ENCODE measurements around the gene CTRL.

The CTRL gene

DNA sequence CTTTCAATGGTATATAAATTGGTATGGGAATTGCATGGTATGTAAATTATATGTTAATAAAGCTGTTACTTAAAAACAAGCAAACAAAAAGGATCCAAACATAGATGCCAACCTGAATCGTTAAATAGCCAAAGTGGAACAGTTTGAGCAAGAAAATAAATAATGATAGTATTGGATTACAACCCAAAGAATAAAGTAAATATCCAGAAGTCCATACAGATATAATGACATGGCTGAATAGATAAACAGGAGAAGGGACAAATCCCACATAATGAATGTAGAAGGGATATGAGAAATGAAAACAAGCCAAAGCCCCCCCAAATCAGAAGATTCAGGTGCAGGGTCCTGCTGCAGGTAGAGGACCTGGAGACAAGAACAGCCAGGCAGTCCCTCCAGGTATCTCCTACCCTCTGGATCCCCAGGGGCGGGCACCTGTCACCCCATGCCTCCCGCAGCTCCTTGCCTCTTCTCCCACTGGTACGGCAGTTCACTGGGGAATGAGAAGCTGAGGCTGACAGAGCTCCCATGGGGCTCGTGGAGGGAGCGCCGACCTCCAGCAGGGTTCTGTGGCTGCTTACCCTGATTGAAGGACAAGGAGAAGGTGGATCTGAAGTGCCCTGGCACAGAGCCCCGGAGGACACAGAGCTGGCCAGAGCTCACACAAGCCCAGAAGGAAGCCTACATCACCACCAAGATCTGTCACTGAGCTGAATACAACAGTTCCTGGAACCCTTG, 22.1 kb upstream of the CTRL start:
- Mint-ChIP-seq H3K36me3 (ENCODE audit: insufficient read depth) (peaks cover 14% of the 10 kb centered on the region), H3K27ac (peak overlapping the region in 1 of 2 donors; percentile 41), H3K4me3 (no peak overlapping the region), H3K4me1 (ENCODE audit: low read depth in 2 of 2) (peaks cover 0 to 2% of the 10 kb centered on the region in 2 donors), H3K9me3 (no peaks in the 10 kb centered on the region), H3K27me3 (no peaks in the 10 kb centered on the region)
- no peak for ATAC-seq (replicated peaks)
- DNase-seq = no peak

DNA sequence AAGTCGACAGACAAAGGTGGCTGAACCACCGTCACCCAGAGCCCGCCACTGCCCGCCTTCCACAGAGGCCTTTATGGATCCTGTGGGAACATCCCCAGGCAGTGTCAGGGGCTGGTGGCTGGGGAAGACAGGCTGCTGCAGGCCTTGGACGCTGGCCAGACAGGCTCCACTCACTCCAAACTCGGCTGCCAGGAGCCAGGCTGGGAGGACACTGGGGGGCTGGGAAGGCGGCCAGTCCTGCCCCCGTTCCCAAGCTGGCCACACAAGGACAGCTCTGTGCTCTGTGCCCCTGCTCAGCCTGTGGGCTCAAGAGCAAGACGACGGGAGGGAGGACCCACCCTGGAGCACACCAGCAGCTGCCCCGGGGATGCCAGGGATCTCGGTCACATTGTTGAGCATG, 19.8 kb upstream of the CTRL start:
- ATAC-seq (replicated peaks) (no peak), DNase-seq (no peak)
- Mint-ChIP-seq H3K27me3 (no peaks in the 10 kb centered on the region), H3K4me1 (ENCODE audit: low read depth in 2 of 2) (peaks cover 0 to 4% of the 10 kb centered on the region in 2 donors), H3K4me3 (no peak overlapping the region), H3K9me3 (no peaks in the 10 kb centered on the region), H3K36me3 (ENCODE audit: insufficient read depth) (peaks cover 16% of the 10 kb centered on the region), H3K27ac (no peak overlapping the region)

DNA sequence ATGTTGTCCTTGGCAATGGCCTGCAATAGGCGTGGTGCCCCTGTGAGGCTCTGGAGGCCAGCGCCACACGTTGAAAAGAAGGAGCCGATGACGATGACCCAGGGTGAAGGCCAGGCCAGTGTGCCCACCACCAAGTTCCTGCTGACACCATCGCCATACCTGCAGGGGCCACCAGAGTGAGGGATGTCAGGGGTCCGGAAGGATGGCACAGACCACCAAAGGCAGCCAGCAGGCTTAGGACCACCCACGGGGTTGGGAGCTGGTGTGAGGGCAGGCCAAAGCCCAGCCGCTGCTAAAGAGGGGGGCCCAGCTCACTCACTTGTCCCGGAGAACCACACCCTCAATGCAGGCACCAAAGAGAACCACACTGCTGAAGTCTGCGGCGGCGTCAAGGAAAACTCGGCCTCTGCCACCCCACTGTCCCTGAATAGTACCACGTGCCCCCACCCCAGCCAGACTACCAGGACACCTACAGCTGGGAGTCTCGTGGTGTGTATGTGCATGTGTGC, 18.7 kb upstream of the CTRL start:
- Mint-ChIP-seq H3K27ac (no peak overlapping the region), H3K9me3 (no peaks in the 10 kb centered on the region), H3K4me1 (ENCODE audit: low read depth in 2 of 2) (peaks cover 0 to 5% of the 10 kb centered on the region in 2 donors), H3K27me3 (no peaks in the 10 kb centered on the region), H3K36me3 (ENCODE audit: insufficient read depth) (peaks cover 16% of the 10 kb centered on the region), H3K4me3 (no peak overlapping the region)
- DNase-seq (no peak), ATAC-seq (replicated peaks) (no peak)

DNA sequence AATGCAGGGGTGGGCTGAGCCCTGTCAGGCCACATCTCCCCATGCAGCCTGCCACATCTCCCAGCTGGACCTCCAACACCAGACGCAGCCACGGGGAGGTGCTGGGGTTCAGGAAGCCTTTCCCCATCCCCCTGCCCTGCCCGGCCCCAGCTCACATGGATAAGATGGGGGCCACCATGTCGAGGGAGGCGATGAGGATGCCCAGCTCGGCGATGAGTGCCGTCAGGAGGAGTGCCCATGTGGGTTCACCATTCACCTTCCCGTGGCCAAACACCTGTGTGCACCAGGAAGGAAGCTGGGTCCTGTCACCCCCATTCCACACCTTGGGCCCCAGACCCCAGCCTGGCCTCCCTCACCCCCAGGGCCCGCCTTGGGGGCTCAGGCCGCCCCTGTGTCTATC, 18.0 kb upstream of the CTRL start:
- DNase-seq (no peak), ATAC-seq (replicated peaks) (no peak)
- Mint-ChIP-seq H3K36me3 (ENCODE audit: insufficient read depth) (peaks cover 16% of the 10 kb centered on the region), H3K27ac (no peak overlapping the region), H3K4me1 (ENCODE audit: low read depth in 2 of 2) (peaks cover 0 to 5% of the 10 kb centered on the region in 2 donors), H3K27me3 (no peaks in the 10 kb centered on the region), H3K9me3 (no peaks in the 10 kb centered on the region), H3K4me3 (no peak overlapping the region)

DNA sequence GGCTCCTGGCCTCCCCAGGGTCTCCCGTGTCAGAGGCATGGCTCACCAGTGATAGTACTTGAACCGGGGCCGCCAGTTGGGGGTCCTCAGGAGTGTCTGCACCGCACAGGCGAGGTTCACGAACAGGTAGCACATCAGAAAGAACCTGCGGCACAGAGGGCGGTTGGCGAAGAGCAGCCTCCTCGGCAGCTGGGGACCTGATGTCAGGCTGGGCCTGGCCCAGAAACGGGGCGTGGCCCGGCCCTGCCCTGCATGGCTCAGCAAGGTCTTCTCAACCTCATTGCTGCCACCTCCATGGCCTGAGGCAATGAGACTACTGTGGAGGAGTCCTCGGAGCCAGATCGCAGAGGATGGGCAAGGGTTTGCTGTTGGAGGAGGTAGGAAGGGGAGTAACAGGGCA, 16.4 kb upstream of the CTRL start:
- ATAC-seq (replicated peaks) = no peak
- DNase-seq = no peak
- no peaks in the 10 kb centered on the region for H3K27me3 Mint-ChIP-seq
- no peak overlapping the region for H3K4me3 Mint-ChIP-seq
- peak overlapping the region; percentile 31 to 90 for H3K27ac Mint-ChIP-seq
- H3K36me3 Mint-ChIP-seq (ENCODE audit: insufficient read depth) = peaks cover 16% of the 10 kb centered on the region
- no peaks in the 10 kb centered on the region for H3K9me3 Mint-ChIP-seq
- peaks cover 0 to 5% of the 10 kb centered on the region in 2 donors for H3K4me1 Mint-ChIP-seq (ENCODE audit: low read depth in 2 of 2)

DNA sequence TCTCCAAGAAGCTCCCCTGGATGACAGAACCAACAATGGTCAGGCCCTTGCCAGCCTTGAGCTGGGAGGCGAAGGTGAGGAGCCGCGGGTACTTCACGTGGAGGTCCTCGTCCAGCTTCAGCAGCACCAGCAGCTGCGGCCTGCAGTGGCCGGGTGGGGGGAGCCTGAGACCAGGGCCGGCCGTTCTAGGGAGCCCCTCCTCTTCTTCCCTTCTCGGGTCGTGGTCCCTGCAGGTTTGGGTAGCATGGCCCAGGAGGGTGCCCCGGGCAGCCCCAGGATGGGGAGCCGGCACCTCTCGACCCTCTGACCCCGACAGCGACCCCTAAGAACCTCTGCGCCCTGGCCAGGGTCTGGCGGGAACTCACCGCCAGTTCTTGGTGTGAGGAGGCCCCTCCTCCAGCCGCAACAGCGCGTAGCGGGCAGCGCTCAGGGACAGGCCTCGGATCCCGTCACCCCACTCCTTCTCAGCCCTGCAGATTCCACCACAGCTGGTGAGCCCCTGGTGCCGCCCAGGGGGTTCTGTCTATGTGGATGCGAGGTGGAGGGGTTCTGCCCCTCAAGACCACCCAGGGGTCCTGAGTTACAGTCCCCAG, 15.4 kb upstream of the CTRL start:
- no peaks in the 10 kb centered on the region for H3K9me3 Mint-ChIP-seq
- no peaks in the 10 kb centered on the region for H3K27me3 Mint-ChIP-seq
- H3K27ac Mint-ChIP-seq = peak overlapping the region in 1 of 2 donors; percentile 90
- H3K36me3 Mint-ChIP-seq (ENCODE audit: insufficient read depth) = peaks cover 16% of the 10 kb centered on the region
- peaks cover 3 to 7% of the 10 kb centered on the region in 2 donors for H3K4me1 Mint-ChIP-seq (ENCODE audit: low read depth in 2 of 2)
- ATAC-seq (replicated peaks) = no peak
- no peak for DNase-seq
- no peak overlapping the region for H3K4me3 Mint-ChIP-seq

DNA sequence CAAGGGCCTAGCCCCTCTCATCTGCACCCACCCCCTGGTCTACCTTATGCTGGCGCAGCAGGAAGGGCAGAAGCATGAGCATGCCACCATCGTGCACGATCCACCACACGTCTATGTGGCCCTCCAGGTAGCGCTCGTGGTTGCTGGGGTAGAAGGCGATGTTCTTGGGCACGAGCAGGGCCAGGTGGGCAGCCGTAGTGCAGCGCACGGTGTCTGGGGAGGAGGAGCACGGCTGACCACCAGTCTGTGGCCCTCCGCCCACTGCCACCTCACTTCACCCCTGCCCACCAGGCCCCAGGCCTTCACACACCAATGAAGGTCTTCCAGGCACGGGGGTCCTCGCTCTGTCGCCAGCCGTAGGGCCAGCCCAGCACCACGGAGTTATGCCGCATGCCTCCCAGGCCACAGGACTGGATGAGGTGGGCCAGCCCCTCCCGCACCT, 14.5 kb upstream of the CTRL start:
- DNase-seq (no peak), ATAC-seq (replicated peaks) (no peak)
- H3K27me3 Mint-ChIP-seq = no peaks in the 10 kb centered on the region
- no peak overlapping the region for H3K4me3 Mint-ChIP-seq
- H3K36me3 Mint-ChIP-seq (ENCODE audit: insufficient read depth) = peaks cover 12% of the 10 kb centered on the region
- no peak overlapping the region for H3K27ac Mint-ChIP-seq
- H3K9me3 Mint-ChIP-seq = no peaks in the 10 kb centered on the region
- peaks cover 10 to 12% of the 10 kb centered on the region in 2 donors for H3K4me1 Mint-ChIP-seq (ENCODE audit: low read depth in 2 of 2)

DNA sequence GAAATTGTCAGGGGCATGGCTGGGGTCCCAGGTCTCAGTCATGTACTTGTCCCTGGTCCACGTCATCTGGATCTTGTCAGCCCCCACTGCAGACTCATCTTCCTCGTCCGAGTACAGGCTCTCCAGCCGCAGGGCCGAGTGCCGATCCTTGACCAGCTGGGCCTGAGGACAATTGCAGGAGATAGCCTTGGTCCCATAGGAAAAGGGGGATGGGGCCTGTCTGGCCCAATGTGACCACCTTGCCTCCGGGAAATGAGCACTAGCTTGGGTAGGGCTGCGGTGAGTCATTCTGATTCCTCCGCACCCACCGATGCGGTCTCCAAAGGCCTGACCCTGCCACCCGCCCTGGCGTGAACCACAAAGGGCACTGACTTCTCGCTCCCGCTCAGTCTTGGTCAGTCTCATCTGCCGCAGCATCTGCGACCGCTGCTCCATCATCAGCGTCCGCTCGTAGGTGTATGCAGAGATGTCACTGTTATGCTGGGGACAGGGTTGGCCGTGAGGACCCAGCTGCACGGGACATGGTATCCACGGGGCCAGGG, 13.8 kb upstream of the CTRL start:
- Mint-ChIP-seq H3K4me3 (no peak overlapping the region), H3K4me1 (ENCODE audit: low read depth in 2 of 2) (peaks cover 10 to 12% of the 10 kb centered on the region in 2 donors), H3K27me3 (no peaks in the 10 kb centered on the region), H3K36me3 (ENCODE audit: insufficient read depth) (peaks cover 9% of the 10 kb centered on the region), H3K27ac (no peak overlapping the region), H3K9me3 (no peaks in the 10 kb centered on the region)
- ATAC-seq (replicated peaks) (no peak), DNase-seq (no peak)

DNA sequence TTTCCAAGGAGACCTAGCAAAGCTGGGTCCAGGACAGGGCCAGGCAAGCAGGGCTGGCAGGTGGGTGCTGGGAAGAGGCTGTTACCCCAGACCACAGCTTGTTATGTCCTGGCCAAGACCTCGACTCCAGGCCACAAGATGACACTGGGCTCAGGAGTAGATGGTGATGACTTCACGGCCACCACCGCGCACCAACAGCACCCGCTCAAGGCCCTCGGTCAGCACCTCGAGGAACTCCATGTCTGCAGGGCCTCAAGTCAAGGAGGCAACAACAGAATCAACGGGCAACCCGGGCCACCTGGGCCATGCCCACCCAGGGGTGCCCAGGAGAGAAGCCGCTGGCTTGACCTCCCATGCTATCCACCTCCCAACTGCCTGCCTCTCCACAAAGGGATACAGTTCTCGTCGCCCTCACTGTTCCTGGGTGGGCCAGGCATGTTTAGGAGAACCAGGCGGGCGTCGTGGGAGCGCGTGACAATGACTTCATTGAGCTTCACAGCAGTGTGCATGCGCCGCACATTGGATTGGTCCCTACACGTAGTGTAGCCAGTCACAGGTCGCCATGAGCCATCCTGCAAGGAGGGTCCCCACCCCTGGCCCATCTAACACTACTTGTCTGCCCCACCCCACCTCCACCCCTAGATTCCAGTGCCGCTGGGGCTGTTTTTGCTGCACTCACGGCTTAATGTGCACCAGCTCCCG, 13.2 kb upstream of the CTRL start:
- H3K9me3 Mint-ChIP-seq = no peaks in the 10 kb centered on the region
- ATAC-seq (replicated peaks) (no peak), DNase-seq (no peak)
- H3K4me3 Mint-ChIP-seq = no peak overlapping the region
- H3K27me3 Mint-ChIP-seq = no peaks in the 10 kb centered on the region
- H3K27ac Mint-ChIP-seq = peak overlapping the region in 1 of 2 donors; percentile 66
- peaks cover 15 to 17% of the 10 kb centered on the region in 2 donors for H3K4me1 Mint-ChIP-seq (ENCODE audit: low read depth in 2 of 2)
- H3K36me3 Mint-ChIP-seq (ENCODE audit: insufficient read depth) = peaks cover 3% of the 10 kb centered on the region

DNA sequence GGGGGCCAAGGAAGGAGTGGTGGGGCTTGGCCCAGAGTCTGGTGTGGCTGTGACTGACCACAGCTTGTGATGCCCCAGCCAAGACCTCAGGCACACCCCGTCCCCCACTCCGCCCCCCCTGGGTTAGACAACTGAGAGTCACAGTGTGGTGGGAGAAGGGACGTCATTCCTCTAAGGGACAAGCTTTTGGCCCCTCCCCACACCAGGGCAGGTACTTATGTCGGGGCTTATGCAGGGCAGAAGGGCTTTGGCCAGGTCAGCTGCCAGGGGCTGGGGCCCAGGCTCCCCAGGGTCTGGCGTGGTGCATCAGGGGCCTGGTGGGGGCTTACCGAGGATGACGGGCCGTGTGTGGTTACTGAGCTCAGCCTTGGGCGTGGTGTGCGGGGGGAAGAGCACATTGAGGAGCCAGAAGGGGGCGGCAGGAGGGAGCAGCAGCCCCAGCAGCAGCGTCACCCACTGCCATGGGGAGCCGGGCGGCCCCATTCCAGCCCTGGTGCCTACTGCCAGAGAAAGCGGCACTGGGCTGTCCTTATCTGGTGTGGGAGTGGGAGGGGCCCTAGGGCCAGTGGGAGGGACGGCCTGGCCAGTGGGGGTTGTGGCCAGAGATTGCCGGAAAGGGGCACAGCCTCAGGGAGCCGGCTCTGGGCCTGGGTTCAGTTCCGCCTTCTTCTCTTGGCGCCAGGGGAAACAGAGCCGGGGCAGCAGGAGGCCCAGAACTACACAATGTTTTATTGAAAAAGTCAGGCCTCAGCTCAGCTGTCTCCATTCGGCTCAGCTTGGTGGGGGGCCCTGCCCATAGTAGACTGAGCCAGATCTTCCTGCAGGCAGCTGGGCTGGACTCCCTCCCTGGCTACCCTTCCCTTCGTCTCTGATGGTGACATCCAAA, 12.2 kb upstream of the CTRL start, which contains the start of gene LCAT:
Gene LCAT, minus strand, starts transcription at position 502 of the 886 bp plus-strand sequence. Its CDS starts 19 bp downstream, at position 483.
- H3K9me3 Mint-ChIP-seq = no peaks in the 10 kb centered on the region
- H3K4me1 Mint-ChIP-seq (ENCODE audit: low read depth in 2 of 2) = peaks cover 19 to 21% of the 10 kb centered on the region in 2 donors
- peaks cover 2% of the 10 kb centered on the region for H3K36me3 Mint-ChIP-seq (ENCODE audit: insufficient read depth)
- H3K4me3 Mint-ChIP-seq = no peak within 1 kb of the TSS
- DNase-seq (no peak), ATAC-seq (replicated peaks) (no peak)
- peak within 1 kb of the TSS; percentile 66 to 73 for H3K27ac Mint-ChIP-seq
- no peaks in the 10 kb centered on the region for H3K27me3 Mint-ChIP-seq

DNA sequence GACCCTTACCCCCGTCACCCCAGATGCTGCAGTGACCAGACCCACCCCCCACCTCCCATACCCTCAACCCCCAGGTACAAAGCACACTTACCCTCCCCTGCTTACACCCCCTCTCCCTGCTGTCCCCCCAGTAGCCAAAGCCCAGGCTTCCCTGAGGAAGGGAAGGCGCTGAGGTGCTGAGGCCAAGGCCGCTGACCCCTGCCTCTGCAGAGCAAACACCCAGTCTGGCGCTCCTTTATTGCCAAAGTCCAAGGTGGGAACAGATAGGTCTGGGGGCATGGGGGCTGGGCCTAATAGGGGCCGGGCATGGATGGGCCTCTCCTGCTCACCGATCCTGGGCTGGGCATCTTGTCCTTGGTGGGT, 11.6 kb upstream of the CTRL start:
- no peak for DNase-seq
- Mint-ChIP-seq H3K4me1 (ENCODE audit: low read depth in 2 of 2) (peaks cover 19 to 20% of the 10 kb centered on the region in 2 donors), H3K4me3 (no peak overlapping the region), H3K9me3 (no peaks in the 10 kb centered on the region), H3K36me3 (ENCODE audit: insufficient read depth) (peaks cover 2% of the 10 kb centered on the region), H3K27me3 (no peaks in the 10 kb centered on the region), H3K27ac (peak overlapping the region in 1 of 2 donors; percentile 65)
- ATAC-seq (replicated peaks) = no peak

DNA sequence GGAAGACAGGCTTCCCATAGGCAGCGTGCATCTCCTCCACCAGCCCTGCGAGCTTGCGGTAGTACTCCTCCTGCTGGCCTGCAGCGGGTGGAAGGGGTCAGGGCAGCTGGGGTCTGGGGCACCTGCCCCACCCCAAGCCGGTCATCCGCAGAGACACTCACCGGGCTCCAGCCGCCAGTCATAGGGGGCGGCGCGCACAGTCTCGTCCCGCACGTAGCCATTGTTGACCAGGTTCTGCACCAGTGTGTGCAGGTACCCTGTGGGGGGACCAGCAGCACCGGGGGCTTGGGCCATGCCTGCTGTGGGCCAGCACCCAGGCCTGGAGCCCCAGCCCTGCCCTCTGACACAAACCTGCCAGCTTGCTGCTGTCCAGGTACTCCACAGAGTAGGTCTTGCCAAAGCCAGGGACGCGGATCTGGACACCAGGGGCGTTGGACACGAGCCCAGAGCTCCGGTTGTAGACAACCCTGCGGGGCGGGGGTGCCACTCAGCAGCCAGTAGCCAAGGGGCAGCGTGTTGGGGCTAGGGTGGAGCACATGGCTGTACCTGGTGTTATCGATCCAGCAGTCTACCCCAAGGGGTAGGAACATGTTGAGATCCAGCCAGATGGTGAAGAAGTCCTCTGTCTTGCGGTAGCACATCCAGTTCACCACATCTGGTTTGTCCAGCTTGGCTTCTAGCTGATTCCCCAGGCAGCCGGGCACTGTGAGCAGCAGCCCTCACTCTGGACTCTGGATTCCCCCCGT, 11.0 kb upstream of the CTRL start:
- DNase-seq (no peak), ATAC-seq (replicated peaks) (no peak)
- Mint-ChIP-seq H3K27ac (peak overlapping the region in 1 of 2 donors; percentile 65), H3K4me1 (ENCODE audit: low read depth in 2 of 2) (peaks cover 19% of the 10 kb centered on the region in 2 donors), H3K9me3 (no peaks in the 10 kb centered on the region), H3K27me3 (no peaks in the 10 kb centered on the region), H3K36me3 (ENCODE audit: insufficient read depth) (no peaks in the 10 kb centered on the region), H3K4me3 (no peak overlapping the region)

All from effector memory CD8-positive, alpha-beta T cell (primary cell).